Measurements from ENCODE around the gene NEURL3.
A peak's percentile ranks its signal among the peaks of the same experiment; 100 is the strongest.

The NEURL3 gene

GRCh38 chr2:96509847-96510230 is 4.7 kb upstream of the NEURL3 start:
- TF ChIP-seq CTCF (IDR thresholded peaks at IDR 0.05; ENCODE audit: low read depth, low read length, missing control alignments) = no peak
- H3K4me3 ChIP-seq (ENCODE audit: low read depth, low read length) = no peak overlapping the region
- DNase-seq (ENCODE audit: low read depth) = no peak

GRCh38 chr2:96509114-96509846 is 4.1 kb upstream of the NEURL3 start:
- H3K4me3 ChIP-seq (ENCODE audit: low read depth, low read length) = no peak overlapping the region
- TF ChIP-seq CTCF (IDR thresholded peaks at IDR 0.05; ENCODE audit: low read depth, low read length, missing control alignments) = peak; percentile 98
- no peak for DNase-seq (ENCODE audit: low read depth)

GRCh38 chr2:96508521-96509113 is 3.5 kb upstream of the NEURL3 start:
- DNase-seq (ENCODE audit: low read depth) = no peak
- H3K4me3 ChIP-seq (ENCODE audit: low read depth, low read length) = no peak overlapping the region
- no peak for TF ChIP-seq CTCF (IDR thresholded peaks at IDR 0.05; ENCODE audit: low read depth, low read length, missing control alignments)

GRCh38 chr2:96507957-96508520 is 2.9 kb upstream of the NEURL3 start:
- DNase-seq (ENCODE audit: low read depth) = no peak
- TF ChIP-seq CTCF (IDR thresholded peaks at IDR 0.05; ENCODE audit: low read depth, low read length, missing control alignments) = peak; percentile 88
- H3K4me3 ChIP-seq (ENCODE audit: low read depth, low read length) = peak overlapping the region; percentile 31

GRCh38 chr2:96506907-96507240 is 1.7 kb upstream of the NEURL3 start:
- no peak overlapping the region for H3K4me3 ChIP-seq (ENCODE audit: low read depth, low read length)
- no peak for DNase-seq (ENCODE audit: low read depth)

GRCh38 chr2:96506016-96506906 is 1.1 kb upstream of the NEURL3 start:
- no peak overlapping the region for H3K4me3 ChIP-seq (ENCODE audit: low read depth, low read length)
- TF ChIP-seq CTCF (IDR thresholded peaks at IDR 0.05; ENCODE audit: low read depth, low read length, missing control alignments) = no peak

More at GRCh38 chr2:96506907-96507240, 1.7 kb upstream of the NEURL3 start:
- TF ChIP-seq CTCF (IDR thresholded peaks at IDR 0.05; ENCODE audit: low read depth, low read length, missing control alignments) = no peak

More at GRCh38 chr2:96506016-96506906, 1.1 kb upstream of the NEURL3 start:
- DNase-seq (ENCODE audit: low read depth) = no peak

Measured in GM12864 (cell line).